GM11168 (cell line): ENCODE measurements around the gene NLRP5.
"Not testable (repeated sequence)": the region's sequence is repeated elsewhere in the genome, so short reads cannot be mapped to it uniquely, and the experiment has no call there.

Experiments
- in situ Hi-C: fragments of 300-500 bp; cut with MboI; formaldehyde crosslinking; loops from one replicate; pipeline ENCODE4 v1.12.0; 2022; ENCODE audit warnings: low sequenced_read_pairs; ENCODE audit not compliant: unreplicated experiment

NLRP5 gene

DNA sequence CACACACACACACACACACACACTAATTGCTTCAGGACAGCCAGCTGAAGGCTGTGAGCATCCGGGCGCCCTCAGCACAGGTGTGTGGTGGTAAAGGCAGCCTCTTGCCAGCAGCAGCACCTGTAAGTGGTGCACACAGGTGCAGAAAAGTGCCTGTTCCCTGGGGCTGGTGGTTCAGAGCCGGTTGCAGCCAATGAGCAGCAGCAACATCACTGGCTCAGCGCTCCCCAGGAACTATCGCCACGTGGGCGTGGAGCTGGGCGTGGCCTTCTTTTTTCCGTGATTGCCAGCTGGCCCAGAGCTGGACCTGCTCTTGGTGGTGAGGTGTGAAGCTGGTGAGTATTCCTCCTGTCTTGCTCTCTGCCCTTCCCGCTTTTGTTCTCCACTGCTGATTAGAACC lies at the start of gene NLRP5:
Gene NLRP5 (plus strand): TSS at position 289 of the 400 bp plus-strand sequence.
- in situ Hi-C loops = no loop called here

GRCh38 chr19:55939206-55939605 lies 47.4 kb upstream of the NLRP5 start:
- in situ Hi-C loops = no loop called here

GRCh38 chr19:55940306-55940705 lies 46.3 kb upstream of the NLRP5 start:
- in situ Hi-C loops = no loop called here

DNA sequence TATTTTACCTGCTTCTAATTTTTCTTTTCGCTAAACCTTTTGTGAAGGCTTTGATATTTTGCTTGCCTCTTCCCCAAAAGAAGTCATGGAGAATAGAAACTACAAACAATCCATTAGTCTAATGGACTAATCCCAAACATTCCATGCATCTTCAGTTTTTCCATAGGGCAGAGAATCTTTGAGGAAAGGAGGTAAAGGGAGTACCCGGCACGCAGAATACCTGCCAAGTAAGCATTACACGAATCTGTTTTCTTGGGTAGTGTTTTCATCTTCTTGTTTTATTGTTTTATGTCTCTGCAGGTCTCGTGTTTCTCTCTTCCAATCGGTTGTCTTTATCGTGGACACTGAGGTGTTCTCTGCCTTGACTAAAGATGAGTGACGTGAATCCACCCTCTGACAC lies 39.0 kb upstream of the NLRP5 start, which contains the start of gene NLRP8:
Gene NLRP8 (plus strand): TSS at position 301 of the 400 bp plus-strand sequence.
- in situ Hi-C loops = no loop called here

GRCh38 chr19:55950566-55950965 lies 36.0 kb upstream of the NLRP5 start:
- in situ Hi-C loops = not testable (repeated sequence)

- in situ Hi-C loops = no loop called here
These were observed 30.1 kb upstream of the NLRP5 start for GRCh38 chr19:55956431-55956830.

DNA sequence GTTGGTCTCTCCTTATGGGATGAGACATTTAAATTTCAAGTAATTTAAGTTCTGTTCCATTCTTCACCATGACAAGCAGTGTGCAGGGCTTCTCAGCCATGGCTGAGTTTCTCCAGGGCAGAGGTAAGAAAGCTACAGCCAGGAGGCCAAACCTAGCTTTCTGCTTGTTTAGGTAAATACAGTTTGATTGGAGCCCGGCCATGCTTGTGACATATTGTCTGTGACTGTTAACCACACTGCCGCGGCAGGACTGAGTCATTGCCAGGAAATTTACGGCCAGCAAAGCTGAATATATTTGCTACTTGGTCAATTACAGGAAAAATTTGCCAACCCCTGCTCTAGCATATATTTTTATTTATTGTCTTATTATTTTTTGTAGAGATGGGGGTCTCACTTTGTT lies 28.2 kb upstream of the NLRP5 start:
- in situ Hi-C loops = no loop called here

GRCh38 chr19:55959996-55960675 lies 26.4 kb upstream of the NLRP5 start:
- in situ Hi-C loops = no loop called here

GRCh38 chr19:55962186-55962585 lies 24.4 kb upstream of the NLRP5 start:
- in situ Hi-C loops = no loop called here

- in situ Hi-C loops = no loop called here
These were observed 12.6 kb upstream of the NLRP5 start for GRCh38 chr19:55973982-55974381.

DNA sequence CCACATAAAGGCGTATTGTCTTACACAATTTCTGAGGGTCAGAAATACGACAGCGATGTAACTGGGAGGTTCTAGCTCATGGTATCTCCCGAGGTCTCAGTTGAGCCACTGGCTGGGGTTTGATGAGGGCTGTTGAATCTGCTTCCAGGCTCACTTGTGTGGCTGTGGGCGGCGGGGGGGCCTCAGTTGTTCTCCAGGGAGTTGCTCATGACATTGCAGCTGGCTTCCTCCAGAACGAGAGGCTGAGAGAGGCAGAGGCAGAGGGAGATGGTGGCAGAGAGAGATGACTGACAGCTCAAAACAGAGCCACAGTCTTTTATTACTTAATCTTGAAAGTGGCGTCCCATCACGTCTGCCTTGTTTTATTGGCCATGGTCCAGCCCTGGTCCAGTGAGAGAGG lies 6.2 kb upstream of the NLRP5 start:
- in situ Hi-C loops = no loop called here

DNA sequence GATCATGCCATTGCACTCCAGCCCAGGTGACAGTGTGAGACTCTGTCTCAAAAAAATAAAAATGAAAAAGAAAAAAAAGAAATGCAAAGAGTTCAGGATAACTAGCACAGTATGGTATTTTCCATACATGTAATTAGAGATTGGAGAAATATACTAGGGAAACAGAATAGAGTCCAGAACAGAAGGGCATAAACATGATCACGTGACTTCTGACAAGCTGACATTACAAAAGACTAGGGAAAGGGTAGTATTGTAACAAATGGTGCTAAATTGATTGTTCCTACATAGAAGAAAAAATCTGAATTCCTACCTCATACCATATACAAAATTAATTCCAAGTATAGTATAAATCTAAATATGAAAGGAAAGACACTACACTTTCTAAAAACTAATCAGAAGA lies 1.3 kb upstream of the NLRP5 start:
- in situ Hi-C loops = no loop called here

GRCh38 chr19:55990831-55991230 lies 4.3 kb downstream of the NLRP5 start:
- in situ Hi-C loops = no loop called here

DNA sequence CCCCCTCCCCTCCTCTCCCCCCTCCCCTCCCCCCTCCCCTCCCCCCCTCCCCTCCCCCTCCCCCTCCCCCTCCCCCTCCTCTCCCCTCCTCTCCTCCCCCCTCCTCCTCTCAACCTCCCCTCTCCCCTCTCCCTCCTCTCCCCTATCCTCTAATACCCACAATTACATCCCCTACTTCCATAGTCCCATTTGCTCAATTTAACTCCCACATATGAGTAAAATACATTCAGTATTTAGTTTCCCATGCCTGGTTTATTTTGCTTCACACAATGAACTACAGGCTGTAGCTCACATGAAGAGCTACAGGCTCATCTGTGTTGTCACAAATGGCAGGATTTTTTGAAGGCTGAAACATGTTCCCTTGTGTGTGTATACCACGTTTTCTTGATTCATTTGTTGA lies 6.9 kb downstream of the NLRP5 start:
- in situ Hi-C loops = no loop called here

DNA sequence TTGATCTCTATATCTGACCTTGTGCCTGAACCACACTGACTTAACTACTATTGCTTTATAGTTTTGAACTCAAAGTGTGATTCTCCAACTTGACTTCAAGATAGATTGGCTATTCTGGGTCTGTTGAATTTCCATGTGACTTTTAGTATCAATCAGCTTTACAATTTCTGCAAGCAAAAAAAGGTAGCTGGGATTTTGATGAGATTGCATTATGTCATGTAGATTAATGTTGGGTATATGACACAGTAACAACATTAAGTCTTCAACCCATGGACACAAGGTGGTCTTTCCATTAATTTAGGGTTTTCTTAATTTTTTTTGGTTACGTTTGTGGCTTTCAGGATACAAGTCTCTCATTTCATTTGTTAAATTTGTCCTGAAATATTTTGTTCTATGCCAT lies 28.2 kb downstream of the NLRP5 start:
- in situ Hi-C loops = no loop called here

- in situ Hi-C loops = no loop called here
These were observed 29.2 kb downstream of the NLRP5 start for GRCh38 chr19:56015756-56016155.

- in situ Hi-C loops = not testable (repeated sequence)
These were observed 32.8 kb downstream of the NLRP5 start for GRCh38 chr19:56019325-56019724.

DNA sequence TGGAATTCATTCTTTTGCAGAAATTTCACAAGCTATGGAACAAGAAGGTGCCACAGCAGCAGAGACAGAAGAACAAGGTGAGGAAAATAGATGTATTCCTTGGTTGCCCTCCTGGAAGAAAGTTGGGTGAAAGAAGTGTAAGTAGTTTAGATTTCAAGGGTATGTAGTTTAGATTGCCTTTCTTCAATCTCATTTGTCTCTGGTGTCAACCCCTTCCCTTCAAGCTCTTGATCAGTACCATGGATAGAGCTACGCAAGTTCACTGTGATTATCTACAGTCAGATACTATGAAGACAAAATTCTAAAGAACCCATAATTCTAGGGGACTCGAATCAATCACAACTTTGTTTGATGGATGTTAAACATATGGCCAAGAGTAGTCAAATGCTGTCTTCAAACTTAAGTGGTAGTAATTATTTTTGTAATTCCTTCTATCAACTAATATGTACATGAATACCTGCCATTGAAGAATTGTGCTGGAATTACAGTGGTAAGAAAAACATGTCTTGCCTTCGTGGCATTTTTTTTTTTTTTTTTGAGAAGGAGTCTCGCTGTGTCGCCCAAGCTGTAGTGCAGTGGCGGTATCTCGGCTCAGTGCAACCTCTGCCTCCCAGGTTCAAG lies 33.9 kb downstream of the NLRP5 start:
- in situ Hi-C loops = not testable (repeated sequence)

GRCh38 chr19:56026769-56027168 lies 40.2 kb downstream of the NLRP5 start:
- in situ Hi-C loops = no loop called here

GRCh38 chr19:56053596-56053995 lies 67.0 kb downstream of the NLRP5 start:
- in situ Hi-C loops = no loop called here

- in situ Hi-C loops = no loop called here
These were observed 79.8 kb downstream of the NLRP5 start for GRCh38 chr19:56066152-56067023.
